H7 (cell line): ENCODE results near the gene SYNGR1. TPM values are rescaled to one million over a fixed set of nuclear protein-coding genes. Genes with fewer than 3 reads are reported as not detected.
"Not testable (repeated sequence)": the region's sequence is repeated elsewhere in the genome, so short reads cannot be mapped to it uniquely, and the experiment has no call there.

Source experiments
- DNase-seq: peaks from one replicate; pipeline ENCODE4 v3.0.0; 2012
- H3K27me3 ChIP-seq: 2 replicates; pipeline ENCODE4 v1.6.0; 2011; ENCODE audit warnings: mild to moderate bottlenecking, low read length; ENCODE audit not compliant: control insufficient read depth, insufficient read depth
- H3K36me3 ChIP-seq: replicated peaks from 2 replicates; pipeline ENCODE4 v1.5.1; 2011; ENCODE audit warnings: low read length; ENCODE audit not compliant: control insufficient read depth, insufficient read depth
- H3K4me3 ChIP-seq: 2 replicates; pipeline ENCODE4 v1.5.1; 2011; ENCODE audit warnings: low read depth, mild to moderate bottlenecking, control low read depth, low read length, moderate library complexity; ENCODE audit not compliant: insufficient read depth
- total RNA-seq: library from RNA; depleted of rRNA; stranded (reverse); fragments of >200 nt; shearing (Covaris generic); gene quantifications from 2 replicates; pipeline ENCODE4 v1.2.3, GENCODE V29; 2014

SYNGR1 gene
- total RNA-seq, 1 experiment from 2014 or later, result 24.4 TPM

- H3K27me3 ChIP-seq, H3K36me3 ChIP-seq, DNase-seq, H3K4me3 ChIP-seq: not testable (repeated sequence)
These were observed 62.1 kb downstream of the SYNGR1 start for GRCh38 chr22:39411828-39412365.

- H3K27me3 ChIP-seq, H3K4me3 ChIP-seq, DNase-seq: not testable (repeated sequence)
- H3K36me3 ChIP-seq, result peaks cover 10% of the 10 kb centered on the region
These were observed 63.4 kb downstream of the SYNGR1 start for GRCh38 chr22:39413204-39413603.

- no peak for DNase-seq
- Histone ChIP-seq H3K4me3 (no peak overlapping the region), H3K27me3 (no peaks in the 10 kb centered on the region), H3K36me3 (peaks cover 16% of the 10 kb centered on the region)
These were observed 64.6 kb downstream of the SYNGR1 start for GRCh38 chr22:39414377-39414776.

- peaks cover 16% of the 10 kb centered on the region for H3K36me3 ChIP-seq
- no peaks in the 10 kb centered on the region for H3K27me3 ChIP-seq
- no peak for DNase-seq
- H3K4me3 ChIP-seq, result no peak overlapping the region
These were observed 65.1 kb downstream of the SYNGR1 start for GRCh38 chr22:39414886-39415285.

- Histone ChIP-seq H3K36me3 (peaks cover 23% of the 10 kb centered on the region), H3K27me3 (no peaks in the 10 kb centered on the region), H3K4me3 (no peak overlapping the region)
- DNase-seq, result no peak
These were observed 65.7 kb downstream of the SYNGR1 start for GRCh38 chr22:39415506-39415905.

GRCh38 chr22:39416319-39416718 is 66.5 kb downstream of the SYNGR1 start:
- DNase-seq, result no peak
- Histone ChIP-seq H3K36me3 (peaks cover 25% of the 10 kb centered on the region), H3K4me3 (no peak overlapping the region), H3K27me3 (no peaks in the 10 kb centered on the region)

GRCh38 chr22:39417641-39418040 is 67.8 kb downstream of the SYNGR1 start:
- H3K27me3 ChIP-seq, result no peaks in the 10 kb centered on the region
- DNase-seq, result no peak
- H3K36me3 ChIP-seq, result peaks cover 31% of the 10 kb centered on the region
- no peak overlapping the region for H3K4me3 ChIP-seq

GRCh38 chr22:39418696-39419095 is 68.9 kb downstream of the SYNGR1 start:
- no peak overlapping the region for H3K4me3 ChIP-seq
- no peaks in the 10 kb centered on the region for H3K27me3 ChIP-seq
- H3K36me3 ChIP-seq, result peaks cover 31% of the 10 kb centered on the region
- no peak for DNase-seq

GRCh38 chr22:39419096-39419495 is 69.3 kb downstream of the SYNGR1 start:
- H3K36me3 ChIP-seq, result peaks cover 31% of the 10 kb centered on the region
- H3K4me3 ChIP-seq, result no peak overlapping the region
- H3K27me3 ChIP-seq, result no peaks in the 10 kb centered on the region
- DNase-seq, result no peak

GRCh38 chr22:39419911-39420310 is 70.1 kb downstream of the SYNGR1 start:
- no peak for DNase-seq
- peaks cover 31% of the 10 kb centered on the region for H3K36me3 ChIP-seq

GRCh38 chr22:39421691-39422090 is 71.9 kb downstream of the SYNGR1 start:
- H3K4me3 ChIP-seq, result no peak overlapping the region
- peaks cover 25% of the 10 kb centered on the region for H3K36me3 ChIP-seq
- no peaks in the 10 kb centered on the region for H3K27me3 ChIP-seq
- no peak for DNase-seq

More at GRCh38 chr22:39419911-39420310, 70.1 kb downstream of the SYNGR1 start:
- Histone ChIP-seq H3K27me3 (no peaks in the 10 kb centered on the region), H3K4me3 (no peak overlapping the region)

- no peak for DNase-seq
- no peaks in the 10 kb centered on the region for H3K27me3 ChIP-seq
- H3K4me3 ChIP-seq, result no peak overlapping the region
- peaks cover 25% of the 10 kb centered on the region for H3K36me3 ChIP-seq
These were observed 72.3 kb downstream of the SYNGR1 start for GRCh38 chr22:39422101-39422500.

GRCh38 chr22:39422721-39423120 is 72.9 kb downstream of the SYNGR1 start:
- H3K27me3 ChIP-seq, result no peaks in the 10 kb centered on the region
- H3K36me3 ChIP-seq, result peaks cover 27% of the 10 kb centered on the region
- no peak for DNase-seq
- no peak overlapping the region for H3K4me3 ChIP-seq

GRCh38 chr22:39423976-39424375 is 74.2 kb downstream of the SYNGR1 start:
- H3K4me3 ChIP-seq, result no peak overlapping the region
- no peaks in the 10 kb centered on the region for H3K27me3 ChIP-seq
- H3K36me3 ChIP-seq, result peaks cover 25% of the 10 kb centered on the region
- DNase-seq, result no peak

GRCh38 chr22:39426380-39427043 is 76.7 kb downstream of the SYNGR1 start:
- Histone ChIP-seq H3K4me3 (no peak overlapping the region), H3K36me3 (peaks cover 13% of the 10 kb centered on the region), H3K27me3 (no peaks in the 10 kb centered on the region)
- DNase-seq, result no peak
